Activated T-cell treated with anti-CD3 and anti-CD28 coated beads, Interleukin-2, amount 50 U/mL, for 24 hours (primary cell): ENCODE results near the gene DHH.
"Not testable (repeated sequence)": the region's sequence is repeated elsewhere in the genome, so short reads cannot be mapped to it uniquely, and the experiment has no call there.

Experiments used
- DNase-seq: peaks from one replicate; pipeline ENCODE4 v3.0.0-alpha.2; 2020
- H3K27ac Mint-ChIP-seq: 2 replicates; pipeline ENCODE4 v1.8.0; 2020; ENCODE audit warnings: mild to moderate bottlenecking, mixed read lengths
- H3K27me3 Mint-ChIP-seq: 2 replicates; pipeline ENCODE4 v1.8.0; 2020; ENCODE audit warnings: mixed read lengths
- H3K36me3 Mint-ChIP-seq: 2 replicates; pipeline ENCODE4 v1.8.0; 2020; ENCODE audit warnings: low read depth, mixed read lengths
- H3K4me1 Mint-ChIP-seq: 2 replicates; pipeline ENCODE4 v1.8.0; 2020; ENCODE audit warnings: low read depth, mixed read lengths
- H3K4me3 Mint-ChIP-seq: 2 replicates; pipeline ENCODE4 v1.8.0; 2020; ENCODE audit warnings: mild to moderate bottlenecking, moderate library complexity, mixed read lengths
- H3K9me3 Mint-ChIP-seq: 2 replicates; pipeline ENCODE4 v1.8.0; 2020; ENCODE audit warnings: mixed read lengths

The DHH gene

DNA sequence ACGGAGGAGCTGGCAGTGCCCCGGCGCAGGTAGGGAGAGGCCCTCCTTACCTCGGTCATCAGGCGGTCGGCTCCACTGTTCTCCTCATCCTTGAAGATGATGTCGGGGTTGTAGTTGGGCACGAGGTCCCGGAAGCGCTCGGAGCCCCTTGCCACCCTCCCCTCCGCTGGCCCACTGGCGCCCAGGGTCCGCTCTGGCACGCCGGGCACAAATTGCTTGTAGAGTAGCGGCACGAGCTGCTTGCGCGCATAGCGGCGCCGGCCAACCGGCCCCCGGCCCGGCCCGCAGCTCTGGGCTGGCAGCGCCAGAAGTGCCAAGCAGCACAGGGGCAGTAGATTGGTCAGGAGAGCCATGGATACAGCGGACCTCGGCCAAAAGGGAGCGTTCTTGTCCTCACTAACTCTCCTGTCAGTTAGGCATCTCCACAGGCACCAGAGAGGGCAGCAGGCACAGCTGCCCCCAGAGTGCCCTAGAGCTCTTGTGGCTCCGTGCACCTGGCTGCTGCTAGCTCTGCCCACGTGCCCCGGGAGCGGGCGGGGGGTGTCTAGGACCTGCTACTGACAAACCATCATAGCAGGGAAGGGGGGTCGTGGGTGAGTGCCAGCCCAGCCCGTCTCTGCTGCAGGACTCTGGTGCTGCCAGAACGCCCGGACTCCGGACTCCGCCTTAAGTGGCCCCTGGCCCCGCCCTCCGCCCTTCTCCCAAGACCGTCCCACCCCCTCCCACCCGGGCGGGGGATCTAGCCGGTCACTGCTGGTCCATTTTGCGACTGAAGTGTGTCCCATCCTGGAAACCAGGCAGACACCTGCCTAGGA, at the start of gene DHH:
DHH (minus strand) TSS at position 642 of the 815 bp plus-strand sequence; CDS start at position 353, 289 bp downstream.
- Mint-ChIP-seq H3K36me3 (peaks cover 21% of the 10 kb centered on the region), H3K9me3 (no peaks in the 10 kb centered on the region), H3K4me3 (no peak within 1 kb of the TSS), H3K4me1 (peaks cover 36% of the 10 kb centered on the region), H3K27ac (no peak within 1 kb of the TSS), H3K27me3 (peaks cover 58% of the 10 kb centered on the region)
- DNase-seq, result peak; percentile 36

DNA sequence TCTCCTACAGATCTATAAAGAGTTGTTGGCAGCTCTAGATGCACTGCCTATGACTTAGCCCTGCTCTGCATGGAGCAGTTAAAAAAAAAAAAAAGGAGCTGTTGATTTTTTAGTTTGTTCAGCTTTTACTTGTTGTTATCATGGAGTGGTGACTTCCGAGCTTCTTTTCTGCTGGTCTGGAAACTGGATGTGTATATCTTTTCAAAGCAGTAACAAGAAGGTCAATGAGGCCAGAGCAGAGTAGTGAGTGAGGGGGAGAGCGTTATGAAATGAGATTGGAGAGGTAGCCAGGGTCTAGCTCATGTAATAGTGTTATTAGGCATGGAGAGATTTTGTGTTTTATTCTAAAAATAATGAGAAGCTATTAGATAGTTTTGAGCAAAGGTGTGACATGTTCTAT, 49.8 kb upstream of the DHH start:
- no peak overlapping the region for H3K4me3 Mint-ChIP-seq
- no peak for DNase-seq
- H3K36me3 Mint-ChIP-seq, result peaks cover 2% of the 10 kb centered on the region
- H3K9me3 Mint-ChIP-seq, result no peaks in the 10 kb centered on the region
- H3K27me3 Mint-ChIP-seq, result no peaks in the 10 kb centered on the region
- H3K27ac Mint-ChIP-seq, result no peak overlapping the region
- peaks cover 3% of the 10 kb centered on the region for H3K4me1 Mint-ChIP-seq

DNA sequence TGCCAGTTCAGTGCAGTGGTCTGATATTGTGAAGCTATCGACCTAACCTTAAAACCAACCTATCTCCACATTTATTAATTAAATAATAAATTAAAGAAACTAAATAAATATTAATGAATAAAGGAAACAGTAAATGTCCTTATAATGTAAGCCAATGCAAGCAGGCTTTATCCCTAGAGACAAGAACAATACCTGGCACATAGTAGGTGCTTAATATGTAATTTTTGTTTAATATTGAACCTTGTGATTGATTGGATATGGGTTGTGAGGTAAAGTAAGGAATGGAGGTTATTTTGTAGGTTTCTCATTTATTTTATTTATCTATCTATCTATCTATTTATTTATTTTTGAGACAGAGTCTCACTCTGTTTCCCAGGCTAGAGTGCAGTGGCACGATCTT, 44.4 kb upstream of the DHH start:
- H3K27ac Mint-ChIP-seq, result no peak overlapping the region
- DNase-seq, result no peak
- H3K36me3 Mint-ChIP-seq, result peaks cover 3% of the 10 kb centered on the region
- peaks cover 4% of the 10 kb centered on the region for H3K4me1 Mint-ChIP-seq
- H3K9me3 Mint-ChIP-seq, result no peaks in the 10 kb centered on the region
- H3K4me3 Mint-ChIP-seq, result no peak overlapping the region
- H3K27me3 Mint-ChIP-seq, result no peaks in the 10 kb centered on the region

- Mint-ChIP-seq H3K27ac (no peak overlapping the region), H3K36me3 (peaks cover 3% of the 10 kb centered on the region), H3K27me3 (no peaks in the 10 kb centered on the region), H3K9me3 (no peaks in the 10 kb centered on the region), H3K4me1 (peaks cover 7% of the 10 kb centered on the region), H3K4me3 (no peak overlapping the region)
- DNase-seq, result no peak
These were observed 44.0 kb upstream of the DHH start for GRCh38 chr12:49138587-49138986.

- H3K36me3 Mint-ChIP-seq, result peaks cover 3% of the 10 kb centered on the region
- H3K27ac Mint-ChIP-seq, result no peak overlapping the region
- H3K9me3 Mint-ChIP-seq, result no peaks in the 10 kb centered on the region
- H3K4me3 Mint-ChIP-seq, result no peak overlapping the region
- no peaks in the 10 kb centered on the region for H3K27me3 Mint-ChIP-seq
- H3K4me1 Mint-ChIP-seq, result peaks cover 18% of the 10 kb centered on the region
- no peak for DNase-seq
These were observed 42.9 kb upstream of the DHH start for GRCh38 chr12:49137476-49137875.

DNA sequence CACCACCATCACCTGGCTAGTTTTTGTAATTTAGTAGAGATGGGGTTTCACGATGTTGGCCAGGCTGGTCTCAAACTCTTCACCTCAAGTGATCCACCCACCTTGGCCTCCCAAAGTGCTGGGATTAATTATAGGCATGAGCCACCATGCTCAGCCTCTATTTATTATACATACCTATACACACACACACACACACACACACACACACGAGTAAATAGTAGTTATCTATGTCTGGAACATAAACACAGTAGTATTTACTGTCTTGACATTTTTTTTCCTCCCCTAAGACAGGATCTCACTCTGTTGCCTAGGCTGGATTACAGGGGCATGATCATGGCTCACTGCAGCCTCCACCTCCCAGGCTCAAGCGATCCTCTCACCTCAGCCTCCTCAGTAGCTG, 42.4 kb upstream of the DHH start:
- H3K27ac Mint-ChIP-seq, H3K4me3 Mint-ChIP-seq, H3K36me3 Mint-ChIP-seq, H3K27me3 Mint-ChIP-seq, DNase-seq, H3K9me3 Mint-ChIP-seq: not testable (repeated sequence)
- H3K4me1 Mint-ChIP-seq, result peaks cover 22% of the 10 kb centered on the region

DNA sequence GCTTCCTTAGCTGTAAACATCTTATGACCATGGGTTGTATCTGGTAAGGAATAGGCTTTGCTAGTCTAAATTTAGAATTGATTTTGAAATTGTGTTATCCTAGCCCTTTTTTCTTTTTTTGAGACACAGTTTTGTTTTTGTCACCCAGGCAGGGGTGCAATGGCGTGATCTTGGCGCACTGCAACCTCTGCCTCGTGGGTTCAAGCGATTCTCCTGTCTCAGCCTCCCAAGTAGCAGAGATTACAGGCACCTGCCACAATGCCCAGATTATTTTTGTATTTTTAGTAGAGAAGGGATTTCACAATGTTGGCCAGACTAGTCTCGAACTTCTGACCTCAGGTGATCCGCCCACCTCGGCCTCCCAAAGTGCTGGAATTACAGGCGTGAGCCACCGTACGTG, 39.0 kb upstream of the DHH start:
- Mint-ChIP-seq H3K4me3 (peak overlapping the region; percentile 31), H3K9me3 (no peaks in the 10 kb centered on the region), H3K4me1 (peaks cover 42% of the 10 kb centered on the region), H3K27me3 (peaks cover 2% of the 10 kb centered on the region), H3K36me3 (peaks cover 38% of the 10 kb centered on the region), H3K27ac (peak overlapping the region; percentile 37)
- no peak for DNase-seq

- no peak overlapping the region for H3K27ac Mint-ChIP-seq
These were observed 38.4 kb upstream of the DHH start for GRCh38 chr12:49133014-49133413.

DNA sequence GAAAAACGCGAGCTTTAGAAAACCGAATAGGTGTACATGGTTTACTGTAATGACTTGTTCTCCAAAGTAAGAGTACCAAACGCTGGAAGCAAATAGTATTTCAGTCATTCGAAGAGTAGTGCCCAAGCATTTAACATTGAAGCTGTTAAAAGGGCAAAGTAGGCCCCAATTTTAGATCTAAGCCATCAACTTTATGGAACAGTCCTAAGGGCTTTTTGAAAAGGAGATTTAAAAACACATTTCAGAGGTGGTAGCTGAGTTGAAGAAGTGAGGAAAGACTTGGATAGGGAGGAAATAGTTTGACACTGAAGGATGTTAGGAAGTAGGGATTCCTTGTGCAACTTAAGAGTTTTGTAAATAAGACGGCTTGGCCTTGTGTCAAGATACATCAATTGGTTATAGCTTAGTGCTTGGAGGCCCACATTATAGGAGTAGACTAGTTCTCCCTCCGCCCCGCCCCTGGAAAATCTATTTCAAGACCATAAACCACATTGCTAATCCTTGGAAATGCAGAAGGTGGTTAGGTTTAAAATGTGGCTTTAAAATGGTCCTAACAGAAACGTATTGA, 37.4 kb upstream of the DHH start:
- Mint-ChIP-seq H3K36me3 (peaks cover 51% of the 10 kb centered on the region), H3K9me3 (no peaks in the 10 kb centered on the region), H3K4me3 (peak overlapping the region; percentile 98), H3K27me3 (peaks cover 2% of the 10 kb centered on the region), H3K4me1 (peaks cover 48% of the 10 kb centered on the region), H3K27ac (peak overlapping the region; percentile 93)
- DNase-seq, result no peak

More at GRCh38 chr12:49133014-49133413, 38.4 kb upstream of the DHH start:
- H3K9me3 Mint-ChIP-seq, result no peaks in the 10 kb centered on the region
- peak overlapping the region; percentile 98 for H3K4me3 Mint-ChIP-seq
- H3K4me1 Mint-ChIP-seq, result peaks cover 42% of the 10 kb centered on the region
- H3K27me3 Mint-ChIP-seq, result peaks cover 2% of the 10 kb centered on the region
- DNase-seq, result no peak
- peaks cover 43% of the 10 kb centered on the region for H3K36me3 Mint-ChIP-seq

DNA sequence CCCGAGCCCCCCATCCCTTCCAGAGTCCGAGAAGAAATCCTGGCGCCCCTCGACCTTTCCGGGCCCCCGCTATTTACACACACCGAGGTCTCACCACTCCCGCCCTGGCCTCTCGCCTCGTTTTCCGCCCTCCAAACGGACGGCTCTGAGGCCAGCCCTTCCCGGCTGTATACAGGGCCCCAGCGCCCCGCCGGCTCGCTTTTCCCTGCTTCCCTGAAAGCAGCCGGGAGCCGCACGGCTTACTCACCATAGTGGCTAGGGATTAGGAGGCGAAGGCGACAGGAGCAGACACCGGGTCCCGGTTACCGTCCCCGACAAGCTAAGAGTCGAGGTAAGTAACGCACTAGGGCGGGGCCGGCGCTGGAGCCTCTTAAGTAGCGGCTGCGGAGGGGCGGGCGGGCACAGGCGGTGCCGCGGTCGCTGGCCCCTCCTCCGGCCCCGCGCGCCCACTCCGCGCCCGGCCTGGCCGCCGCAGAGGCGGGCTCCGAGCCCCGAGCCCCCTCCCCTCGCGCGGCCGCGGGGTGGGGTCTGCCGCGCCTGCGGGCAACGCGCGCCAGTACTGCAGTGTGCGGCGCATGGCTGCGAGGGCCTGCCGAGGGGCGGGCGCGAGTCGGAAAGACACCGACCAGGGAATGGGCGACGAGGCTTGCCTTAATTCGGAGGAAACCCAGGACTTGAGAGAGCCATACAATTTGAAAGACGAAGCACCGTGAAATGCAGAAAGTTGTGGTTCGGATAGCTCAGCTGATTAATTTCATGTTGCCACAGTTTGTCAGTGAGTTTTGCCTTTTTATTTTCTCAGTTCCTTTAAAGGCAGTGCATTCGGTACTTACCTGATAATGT, 36.7 kb upstream of the DHH start, which contains the start of gene TUBA1B:
TUBA1B (minus strand) TSS at position 345 of the 843 bp plus-strand sequence; CDS start at position 250, 95 bp downstream.
- peaks cover 2% of the 10 kb centered on the region for H3K27me3 Mint-ChIP-seq

DNA sequence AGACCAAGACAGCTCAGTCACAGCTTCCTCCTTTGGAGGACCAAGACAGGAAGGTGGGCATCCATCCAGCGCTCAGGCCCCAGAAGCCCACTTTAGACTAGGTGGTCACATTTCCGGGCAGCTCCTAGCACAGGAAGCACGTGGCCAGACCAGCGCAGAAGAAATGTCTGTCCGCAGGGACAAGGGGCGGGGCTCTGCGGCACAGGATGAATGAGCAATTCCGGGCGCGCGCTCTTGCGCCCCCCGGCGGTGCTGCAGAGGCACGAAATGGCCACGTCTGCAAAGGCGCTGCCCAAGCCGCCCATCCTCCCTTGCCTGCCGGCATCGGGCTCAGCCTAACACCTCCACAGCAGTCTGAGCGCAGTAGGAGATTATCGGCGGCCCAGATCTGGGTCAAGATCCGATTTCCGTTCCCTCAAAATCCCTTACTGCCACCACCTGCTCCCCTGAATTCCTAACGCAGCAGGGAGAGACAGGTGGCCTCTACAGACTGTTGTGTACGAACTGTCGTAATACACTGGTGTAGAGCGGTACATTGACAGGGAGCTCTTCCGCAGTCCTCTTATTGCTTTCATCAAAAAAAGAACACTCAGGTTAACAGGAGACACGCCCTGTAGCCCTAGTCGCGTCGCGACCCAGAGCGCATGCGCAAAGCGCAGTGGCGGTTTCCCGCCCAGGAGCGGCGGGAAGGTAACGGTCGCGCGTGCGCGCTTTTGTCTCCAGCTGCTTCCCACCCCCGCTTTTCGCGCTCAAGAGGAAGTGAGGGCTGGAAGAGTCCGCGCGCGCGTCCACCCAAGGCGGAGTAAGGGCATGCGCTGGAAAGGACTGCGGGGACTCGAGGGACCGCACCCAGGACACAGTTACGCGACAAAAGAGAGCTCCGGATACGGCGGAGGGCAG, 35.8 kb upstream of the DHH start:
- Mint-ChIP-seq H3K4me3 (peak overlapping the region; percentile 98), H3K9me3 (no peaks in the 10 kb centered on the region), H3K36me3 (peaks cover 58% of the 10 kb centered on the region), H3K4me1 (peaks cover 49% of the 10 kb centered on the region), H3K27ac (peak overlapping the region; percentile 99), H3K27me3 (peaks cover 2% of the 10 kb centered on the region)
- DNase-seq, result peak; percentile 93

More for the DNA sequence above, 36.7 kb upstream of the DHH start, which contains the start of gene TUBA1B:
- Mint-ChIP-seq H3K9me3 (no peaks in the 10 kb centered on the region), H3K36me3 (peaks cover 55% of the 10 kb centered on the region), H3K4me3 (peak within 1 kb of the TSS; percentile 98), H3K27ac (peak within 1 kb of the TSS; percentile 99), H3K4me1 (peaks cover 49% of the 10 kb centered on the region)
- DNase-seq, result peak; percentile 95

DNA sequence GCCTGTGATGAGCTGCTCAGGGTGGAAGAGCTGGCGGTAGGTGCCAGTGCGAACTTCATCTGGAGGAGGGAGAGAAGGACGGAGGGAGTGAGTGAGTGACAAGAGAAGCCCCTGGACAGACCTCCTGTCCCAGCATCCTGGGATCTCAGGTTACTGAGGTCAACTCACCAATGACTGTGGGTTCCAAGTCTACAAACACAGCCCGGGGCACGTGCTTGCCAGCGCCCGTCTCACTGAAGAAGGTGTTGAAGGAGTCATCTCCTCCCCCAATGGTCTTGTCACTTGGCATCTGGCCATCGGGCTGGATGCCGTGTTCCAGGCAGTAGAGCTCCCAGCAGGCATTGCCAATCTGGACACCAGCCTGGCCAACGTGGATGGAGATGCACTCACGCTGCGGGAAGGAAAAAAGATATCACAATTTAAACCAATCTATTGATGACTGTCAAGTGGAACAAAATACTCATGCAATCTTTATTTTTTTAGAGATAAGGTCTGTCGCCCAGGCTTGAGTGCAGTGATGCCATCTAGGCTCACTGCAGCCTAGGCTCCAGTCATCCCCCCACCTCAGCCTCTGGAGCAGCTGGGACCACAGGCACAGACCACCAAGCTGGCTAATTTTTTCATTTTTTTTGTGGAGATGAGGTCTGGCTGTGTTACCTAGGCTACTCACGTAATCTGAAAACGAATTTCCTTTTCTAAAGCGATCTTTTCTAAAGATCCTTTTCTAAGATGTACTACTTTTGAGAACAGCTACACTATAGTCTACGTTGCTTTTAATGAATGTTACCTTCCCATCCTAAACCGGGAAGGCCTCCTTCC, 34.9 kb upstream of the DHH start:
- peaks cover 49% of the 10 kb centered on the region for H3K4me1 Mint-ChIP-seq
- H3K4me3 Mint-ChIP-seq, result peak overlapping the region; percentile 98
- H3K27ac Mint-ChIP-seq, result peak overlapping the region; percentile 99
- DNase-seq, result peak; percentile 43
- H3K9me3 Mint-ChIP-seq, result no peaks in the 10 kb centered on the region
- peaks cover 58% of the 10 kb centered on the region for H3K36me3 Mint-ChIP-seq
- H3K27me3 Mint-ChIP-seq, result peaks cover 2% of the 10 kb centered on the region

DNA sequence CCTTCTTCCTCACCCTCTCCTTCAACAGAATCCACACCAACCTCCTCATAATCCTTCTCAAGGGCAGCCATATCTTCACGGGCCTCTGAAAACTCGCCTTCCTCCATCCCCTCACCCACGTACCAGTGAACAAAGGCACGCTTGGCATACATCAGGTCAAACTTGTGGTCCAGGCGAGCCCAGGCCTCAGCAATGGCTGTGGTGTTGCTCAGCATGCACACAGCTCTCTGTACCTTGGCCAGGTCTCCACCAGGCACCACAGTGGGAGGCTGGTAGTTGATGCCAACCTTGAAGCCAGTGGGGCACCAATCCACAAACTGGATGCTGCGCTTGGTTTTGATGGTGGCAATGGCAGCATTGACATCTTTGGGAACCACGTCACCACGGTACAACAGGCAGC, 33.4 kb upstream of the DHH start:
- peak overlapping the region; percentile 98 for H3K4me3 Mint-ChIP-seq
- peaks cover 58% of the 10 kb centered on the region for H3K36me3 Mint-ChIP-seq
- not testable (repeated sequence) for H3K9me3 Mint-ChIP-seq, DNase-seq, H3K27me3 Mint-ChIP-seq
- peaks cover 40% of the 10 kb centered on the region for H3K4me1 Mint-ChIP-seq
- peak overlapping the region; percentile 90 for H3K27ac Mint-ChIP-seq
